ENCODE data around the gene ARMC8.
A peak's percentile ranks its signal among the peaks of the same experiment; 100 is the strongest.

ARMC8 gene

DNA sequence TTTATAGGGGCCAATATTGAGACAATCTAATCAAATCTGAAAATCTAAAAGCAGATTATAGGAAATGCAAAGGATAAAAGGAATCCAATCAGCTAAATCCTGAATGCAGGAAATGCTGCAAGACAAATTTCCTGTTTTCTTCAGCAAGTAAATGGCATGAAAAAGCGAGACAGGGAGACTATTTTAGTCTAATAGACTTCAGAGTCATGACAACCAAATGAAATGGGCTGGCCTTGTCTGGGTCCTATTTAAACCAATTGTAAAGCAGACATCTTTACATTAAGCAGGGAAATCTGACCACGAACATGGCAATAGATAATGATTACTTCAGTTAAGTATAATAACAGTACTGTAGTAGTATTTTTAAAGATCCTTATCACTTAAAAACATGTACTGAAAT is 14.5 kb upstream of the ARMC8 start:
- no peak overlapping the region for H3K27ac ChIP-seq
- no peak overlapping the region for H3K4me3 ChIP-seq (IDR thresholded peaks at IDR 0.05; ENCODE audit: insufficient read depth, low read depth, low read length)
- peaks cover 10% of the 10 kb centered on the region for H3K79me2 ChIP-seq (ENCODE audit: insufficient read depth, low read depth)
- peaks cover 26% of the 10 kb centered on the region for H3K4me1 ChIP-seq (ENCODE audit: low read depth, poor library complexity, severe bottlenecking)
- no peaks in the 10 kb centered on the region for H4K20me1 ChIP-seq (ENCODE audit: insufficient read depth)
- H2AFZ ChIP-seq (ENCODE audit: low read depth), result no peak overlapping the region
- no peak overlapping the region for H3K4me2 ChIP-seq
- H3K27me3 ChIP-seq (ENCODE audit: insufficient read depth, low read depth), result no peaks in the 10 kb centered on the region
- TF ChIP-seq CTCF (conservative IDR thresholded peaks at IDR 0.05; ENCODE audit: low read depth, low read length), result no peak
- H3K9ac ChIP-seq, result no peak overlapping the region
- no peaks in the 10 kb centered on the region; the same call in 1 of the 2 replicates for H3K36me3 ChIP-seq (ENCODE audit: insufficient read depth)

GRCh38 chr3:138173769-138174420 is 13.2 kb upstream of the ARMC8 start:
- no peak overlapping the region for H3K4me3 ChIP-seq (IDR thresholded peaks at IDR 0.05; ENCODE audit: insufficient read depth, low read depth, low read length)
- TF ChIP-seq CTCF (conservative IDR thresholded peaks at IDR 0.05; ENCODE audit: low read depth, low read length), result no peak

GRCh38 chr3:138174421-138175131 is 12.5 kb upstream of the ARMC8 start, which contains the start of gene DBR1:
Gene DBR1, minus strand, starts transcription at chr3:138174921. Its CDS starts 126 bp downstream, at chr3:138174795.
- peak within 1 kb of the TSS; percentile 69 for H3K27ac ChIP-seq
- H3K36me3 ChIP-seq (ENCODE audit: insufficient read depth), result no peaks in the 10 kb centered on the region; the same call in 1 of the 2 replicates
- peaks cover 26% of the 10 kb centered on the region for H3K4me1 ChIP-seq (ENCODE audit: low read depth, poor library complexity, severe bottlenecking)
- peaks cover 10% of the 10 kb centered on the region for H3K79me2 ChIP-seq (ENCODE audit: insufficient read depth, low read depth)
- H4K20me1 ChIP-seq (ENCODE audit: insufficient read depth), result no peaks in the 10 kb centered on the region
- H2AFZ ChIP-seq (ENCODE audit: low read depth), result peak within 1 kb of the TSS; percentile 94
- TF ChIP-seq CTCF (conservative IDR thresholded peaks at IDR 0.05; ENCODE audit: low read depth, low read length), result no peak
- H3K4me3 ChIP-seq (IDR thresholded peaks at IDR 0.05; ENCODE audit: insufficient read depth, low read depth, low read length), result no peak within 1 kb of the TSS
- H3K4me2 ChIP-seq, result peak within 1 kb of the TSS; percentile 87
- H3K9ac ChIP-seq, result peak within 1 kb of the TSS; percentile 75
- no peaks in the 10 kb centered on the region for H3K27me3 ChIP-seq (ENCODE audit: insufficient read depth, low read depth)

More at GRCh38 chr3:138173769-138174420, 13.2 kb upstream of the ARMC8 start:
- no peaks in the 10 kb centered on the region for H4K20me1 ChIP-seq (ENCODE audit: insufficient read depth)
- peak overlapping the region; percentile 75; the same call in 1 of the 2 replicates for H3K9ac ChIP-seq
- peak overlapping the region; percentile 69; the same call in 1 of the 2 replicates for H3K27ac ChIP-seq
- H3K36me3 ChIP-seq (ENCODE audit: insufficient read depth), result no peaks in the 10 kb centered on the region; the same call in 1 of the 2 replicates
- H2AFZ ChIP-seq (ENCODE audit: low read depth), result peak overlapping the region; percentile 94
- H3K79me2 ChIP-seq (ENCODE audit: insufficient read depth, low read depth), result peaks cover 10% of the 10 kb centered on the region
- peaks cover 26% of the 10 kb centered on the region for H3K4me1 ChIP-seq (ENCODE audit: low read depth, poor library complexity, severe bottlenecking)
- no peaks in the 10 kb centered on the region for H3K27me3 ChIP-seq (ENCODE audit: insufficient read depth, low read depth)
- peak overlapping the region; percentile 74 for H3K4me2 ChIP-seq

- H3K27ac ChIP-seq, result no peak overlapping the region
- H3K36me3 ChIP-seq (ENCODE audit: insufficient read depth), result no peaks in the 10 kb centered on the region
- H3K27me3 ChIP-seq (ENCODE audit: insufficient read depth, low read depth), result no peaks in the 10 kb centered on the region
- no peaks in the 10 kb centered on the region for H4K20me1 ChIP-seq (ENCODE audit: insufficient read depth)
- no peak overlapping the region for H3K4me2 ChIP-seq
- no peak overlapping the region for H3K9ac ChIP-seq
- H3K79me2 ChIP-seq (ENCODE audit: insufficient read depth, low read depth), result no peaks in the 10 kb centered on the region
- H3K4me3 ChIP-seq (IDR thresholded peaks at IDR 0.05; ENCODE audit: insufficient read depth, low read depth, low read length), result no peak overlapping the region
- peak; percentile 53 for TF ChIP-seq CTCF (conservative IDR thresholded peaks at IDR 0.05; ENCODE audit: low read depth, low read length)
- H3K4me1 ChIP-seq (ENCODE audit: low read depth, poor library complexity, severe bottlenecking), result no peaks in the 10 kb centered on the region
- no peak overlapping the region for H2AFZ ChIP-seq (ENCODE audit: low read depth)
Measured at GRCh38 chr3:138180375-138181029, 6.6 kb upstream of the ARMC8 start.

All from KMS-11 (cell line).